GM23248 (cell line): ENCODE measurements around the gene IGSF11.
"Not testable (repeated sequence)": the region's sequence is repeated elsewhere in the genome, so short reads cannot be mapped to it uniquely, and the experiment has no call there.

ENCODE experiments used
- EZH2 ChIP-seq: fragments of 200-600 bp; sonication (generic); IDR thresholded peaks from 2 replicates; pipeline ENCODE4 v1.6.1; 2018; ENCODE audit warnings: antibody characterized with exemption, mild to moderate bottlenecking; ENCODE audit not compliant: insufficient read depth, poor library complexity, severe bottlenecking
- EZH2phosphoT487 ChIP-seq: fragments of 200-600 bp; sonication (generic); IDR thresholded peaks from 2 replicates; pipeline ENCODE4 v1.6.1; 2018; ENCODE audit warnings: antibody characterized with exemption, moderate library complexity, mild to moderate bottlenecking, low read depth; ENCODE audit not compliant: insufficient read depth

DNA sequence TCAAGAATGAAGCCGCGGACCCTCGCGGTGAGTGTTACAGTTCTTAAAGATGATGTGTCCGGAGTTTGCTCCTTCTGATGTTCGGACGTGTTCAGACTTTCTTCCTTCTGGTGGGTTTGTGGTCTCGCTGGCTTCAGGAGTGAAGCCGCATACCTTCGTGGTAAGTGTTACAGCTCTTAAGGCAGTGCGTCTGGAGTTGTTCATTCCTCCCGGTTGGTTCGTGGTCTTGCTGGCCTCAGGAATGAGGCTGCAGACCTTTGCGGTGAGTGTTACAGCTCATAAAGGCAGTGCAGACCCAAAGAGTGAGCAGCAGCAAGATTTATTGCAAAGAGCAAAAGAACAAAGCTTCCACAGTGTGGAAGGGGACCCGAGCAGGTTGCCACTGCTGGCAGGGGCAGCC, 37.8 kb upstream of the IGSF11 start:
- not testable (repeated sequence) for TF ChIP-seq EZH2phosphoT487, EZH2
